ENCODE measurements around the gene PTPRD.

DNA sequence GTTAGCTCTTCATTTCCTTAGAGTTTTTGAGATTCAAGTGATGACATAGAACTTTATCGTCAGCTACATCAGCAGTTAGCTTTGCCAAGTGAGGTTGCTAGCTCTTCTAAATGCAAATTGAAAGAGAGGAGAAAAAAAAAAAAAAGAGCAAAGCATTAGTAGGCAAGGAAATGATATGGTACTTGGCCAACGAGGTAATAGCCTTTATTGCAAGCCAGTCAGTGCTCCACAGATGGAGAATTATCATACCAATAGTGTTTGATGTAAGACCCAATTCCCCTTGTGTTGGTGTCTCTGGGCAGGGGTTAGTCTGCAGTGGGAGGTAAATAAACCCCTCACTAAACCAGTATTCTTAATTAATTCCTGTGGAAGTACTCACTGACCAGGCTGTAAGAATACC, 992.1 kb downstream of the PTPRD start:
- no peak for TF ChIP-seq ZNF274 (IDR thresholded peaks at IDR 0.05; ENCODE audit: low read depth, low read length)
- TF ChIP-seq YY1 (IDR thresholded peaks at IDR 0.05; ENCODE audit: insufficient read depth, insufficient read length): no peak
- TF ChIP-seq SUZ12 (IDR thresholded peaks at IDR 0.05; ENCODE audit: extremely low read depth, insufficient read depth, insufficient read length): no peak
